Measurements from ENCODE around the gene BBS9. TPM values are rescaled to one million over a fixed set of nuclear protein-coding genes. Genes with fewer than 3 reads are reported as not detected.

Gene BBS9
- total RNA-seq, 2 experiments from 2014 or later = 9.2 to 9.5 TPM

GRCh38 chr7:33630359-33630758 lies 501.0 kb downstream of the BBS9 start:
- Mint-ChIP-seq H3K36me3 (no peaks in the 10 kb centered on the region), H3K9me3 (peaks cover 10% of the 10 kb centered on the region), H3K4me3 (no peak overlapping the region), H3K4me1 (ENCODE audit: low read depth) (no peaks in the 10 kb centered on the region), H3K27me3 (no peaks in the 10 kb centered on the region), H3K27ac (no peak overlapping the region)
- intact Hi-C loops (cut with micrococcal nuclease) = no loop called here
- ChIA-PET CTCF (interaction anchor here (0.7 kb wide), 1 partner anchor 16 kb away, joined by 4 read pairs; no protein-coding TSS in a partner anchor), POLR2A (no interaction called here)
- DNase-seq = no peak

- no peak for DNase-seq
- H3K4me3 Mint-ChIP-seq = no peak overlapping the region
- H3K27me3 Mint-ChIP-seq = no peaks in the 10 kb centered on the region
- CTCF ChIA-PET = no interaction called here
- POLR2A ChIA-PET = no interaction called here
- intact Hi-C loops (cut with micrococcal nuclease) = no loop called here
- no peaks in the 10 kb centered on the region for H3K4me1 Mint-ChIP-seq (ENCODE audit: low read depth)
- H3K27ac Mint-ChIP-seq = no peak overlapping the region
- no peaks in the 10 kb centered on the region for H3K9me3 Mint-ChIP-seq
- no peaks in the 10 kb centered on the region for H3K36me3 Mint-ChIP-seq
Measured at GRCh38 chr7:33632322-33632721, 503.0 kb downstream of the BBS9 start.

GRCh38 chr7:33632840-33633525 lies 503.6 kb downstream of the BBS9 start:
- intact Hi-C loops (cut with micrococcal nuclease) = no loop called here
- DNase-seq = no peak
- H3K27ac Mint-ChIP-seq = no peak overlapping the region
- H3K27me3 Mint-ChIP-seq = no peaks in the 10 kb centered on the region
- H3K36me3 Mint-ChIP-seq = no peaks in the 10 kb centered on the region
- no peaks in the 10 kb centered on the region for H3K9me3 Mint-ChIP-seq
- no peak overlapping the region for H3K4me3 Mint-ChIP-seq
- H3K4me1 Mint-ChIP-seq (ENCODE audit: low read depth) = no peaks in the 10 kb centered on the region
- CTCF ChIA-PET = no interaction called here
- POLR2A ChIA-PET = no interaction called here

- DNase-seq = no peak
- H3K36me3 Mint-ChIP-seq = no peaks in the 10 kb centered on the region
- H3K27ac Mint-ChIP-seq = no peak overlapping the region
- POLR2A ChIA-PET = no interaction called here
- no peaks in the 10 kb centered on the region for H3K27me3 Mint-ChIP-seq
- H3K4me1 Mint-ChIP-seq (ENCODE audit: low read depth) = no peaks in the 10 kb centered on the region
- H3K4me3 Mint-ChIP-seq = no peak overlapping the region
- intact Hi-C loops (cut with micrococcal nuclease) = no loop called here
- no peaks in the 10 kb centered on the region for H3K9me3 Mint-ChIP-seq
- CTCF ChIA-PET = no interaction called here
Measured at GRCh38 chr7:33634606-33635005, 505.2 kb downstream of the BBS9 start.

GRCh38 chr7:33636359-33636758 lies 507.0 kb downstream of the BBS9 start:
- Mint-ChIP-seq H3K4me1 (ENCODE audit: low read depth) (no peaks in the 10 kb centered on the region), H3K27me3 (no peaks in the 10 kb centered on the region), H3K36me3 (no peaks in the 10 kb centered on the region), H3K9me3 (no peaks in the 10 kb centered on the region), H3K4me3 (no peak overlapping the region), H3K27ac (no peak overlapping the region)
- no peak for DNase-seq
- ChIA-PET CTCF (no interaction called here), POLR2A (no interaction called here)
- intact Hi-C loops (cut with micrococcal nuclease) = no loop called here

- ChIA-PET CTCF (no interaction called here), POLR2A (no interaction called here)
- Mint-ChIP-seq H3K9me3 (no peaks in the 10 kb centered on the region), H3K4me3 (no peak overlapping the region), H3K27me3 (no peaks in the 10 kb centered on the region), H3K36me3 (no peaks in the 10 kb centered on the region), H3K4me1 (ENCODE audit: low read depth) (no peaks in the 10 kb centered on the region), H3K27ac (no peak overlapping the region)
- no peak for DNase-seq
- intact Hi-C loops (cut with micrococcal nuclease) = no loop called here
Measured at GRCh38 chr7:33639552-33640197, 510.3 kb downstream of the BBS9 start.

- Mint-ChIP-seq H3K9me3 (no peaks in the 10 kb centered on the region), H3K4me1 (ENCODE audit: low read depth) (no peaks in the 10 kb centered on the region), H3K27ac (no peak overlapping the region), H3K27me3 (no peaks in the 10 kb centered on the region), H3K4me3 (no peak overlapping the region), H3K36me3 (no peaks in the 10 kb centered on the region)
- no peak for DNase-seq
- intact Hi-C loops (cut with micrococcal nuclease) = no loop called here
- POLR2A ChIA-PET = no interaction called here
- CTCF ChIA-PET = no interaction called here
Measured at GRCh38 chr7:33640741-33641140, 511.4 kb downstream of the BBS9 start.

- Mint-ChIP-seq H3K4me1 (ENCODE audit: low read depth) (no peaks in the 10 kb centered on the region), H3K9me3 (no peaks in the 10 kb centered on the region), H3K36me3 (peaks cover 4% of the 10 kb centered on the region), H3K4me3 (no peak overlapping the region), H3K27ac (no peak overlapping the region), H3K27me3 (no peaks in the 10 kb centered on the region)
- intact Hi-C loops (cut with micrococcal nuclease) = no loop called here
- DNase-seq = no peak
- ChIA-PET POLR2A (no interaction called here), CTCF (no interaction called here)
Measured at GRCh38 chr7:33642312-33642711, 512.9 kb downstream of the BBS9 start.

- intact Hi-C loops (cut with micrococcal nuclease) = no loop called here
- Mint-ChIP-seq H3K27ac (no peak overlapping the region), H3K4me3 (no peak overlapping the region), H3K4me1 (ENCODE audit: low read depth) (no peaks in the 10 kb centered on the region), H3K27me3 (no peaks in the 10 kb centered on the region), H3K9me3 (no peaks in the 10 kb centered on the region), H3K36me3 (peaks cover 4% of the 10 kb centered on the region)
- CTCF ChIA-PET = no interaction called here
- POLR2A ChIA-PET = no interaction called here
- no peak for DNase-seq
Measured at GRCh38 chr7:33643530-33643929, 514.2 kb downstream of the BBS9 start.

- Mint-ChIP-seq H3K4me3 (no peak overlapping the region), H3K9me3 (no peaks in the 10 kb centered on the region), H3K4me1 (ENCODE audit: low read depth) (no peaks in the 10 kb centered on the region), H3K36me3 (peaks cover 4% of the 10 kb centered on the region), H3K27me3 (no peaks in the 10 kb centered on the region), H3K27ac (no peak overlapping the region)
- intact Hi-C loops (cut with micrococcal nuclease) = no loop called here
- POLR2A ChIA-PET = no interaction called here
- no peak for DNase-seq
- CTCF ChIA-PET = no interaction called here
Measured at GRCh38 chr7:33644489-33644888, 515.1 kb downstream of the BBS9 start.

GRCh38 chr7:33645104-33645503 lies 515.7 kb downstream of the BBS9 start:
- Mint-ChIP-seq H3K27me3 (no peaks in the 10 kb centered on the region), H3K36me3 (peaks cover 6% of the 10 kb centered on the region), H3K27ac (no peak overlapping the region), H3K9me3 (no peaks in the 10 kb centered on the region), H3K4me1 (ENCODE audit: low read depth) (no peaks in the 10 kb centered on the region), H3K4me3 (no peak overlapping the region)
- intact Hi-C loops (cut with micrococcal nuclease) = no loop called here
- ChIA-PET POLR2A (no interaction called here), CTCF (no interaction called here)
- DNase-seq = no peak

GRCh38 chr7:33646166-33646565 lies 516.8 kb downstream of the BBS9 start:
- H3K9me3 Mint-ChIP-seq = no peaks in the 10 kb centered on the region
- H3K4me1 Mint-ChIP-seq (ENCODE audit: low read depth) = no peaks in the 10 kb centered on the region
- H3K4me3 Mint-ChIP-seq = no peak overlapping the region
- H3K27me3 Mint-ChIP-seq = no peaks in the 10 kb centered on the region
- POLR2A ChIA-PET = no interaction called here
- H3K27ac Mint-ChIP-seq = no peak overlapping the region
- peaks cover 6% of the 10 kb centered on the region for H3K36me3 Mint-ChIP-seq
- CTCF ChIA-PET = interaction anchor here (0.5 kb wide), 1 partner anchor 16 kb away, joined by 4 read pairs; no protein-coding TSS in a partner anchor
- intact Hi-C loops (cut with micrococcal nuclease) = no loop called here
- no peak for DNase-seq

GRCh38 chr7:33646891-33647391 lies 517.6 kb downstream of the BBS9 start:
- no peak for DNase-seq
- H3K27ac Mint-ChIP-seq = no peak overlapping the region
- H3K36me3 Mint-ChIP-seq = peaks cover 6% of the 10 kb centered on the region
- H3K9me3 Mint-ChIP-seq = no peaks in the 10 kb centered on the region
- POLR2A ChIA-PET = no interaction called here
- no peaks in the 10 kb centered on the region for H3K27me3 Mint-ChIP-seq
- intact Hi-C loops (cut with micrococcal nuclease) = no loop called here
- H3K4me3 Mint-ChIP-seq = no peak overlapping the region
- CTCF ChIA-PET = interaction anchor here (0.5 kb wide), 1 partner anchor 17 kb away, joined by 4 read pairs; no protein-coding TSS in a partner anchor
- no peaks in the 10 kb centered on the region for H3K4me1 Mint-ChIP-seq (ENCODE audit: low read depth)

Data from activated CD4-positive, alpha-beta memory T cell treated with anti-CD3 and anti-CD28 coated beads for 36 hours (primary cell).